MCF 10A (cell line): ENCODE measurements around the gene ST3GAL5. TPM values are rescaled to one million over a fixed set of nuclear protein-coding genes. Genes with fewer than 3 reads are reported as not detected.

Source experiments
- BruUV-seq: library from RNA; stranded (reverse); fragments of 400-500 nt; replicated peaks from 2 replicates; lab custom pipeline; 2021; lab: Mats Ljungman, UMichigan
- CTCF ChIA-PET: fragments of 300-600 bp; sonication (Branson Sonifier 250); formaldehyde crosslinking; extraction: SDS; loops from one replicate; lab custom pipeline; 2021; ENCODE audit warnings: antibody characterized with exemption, inconsistent platforms; lab: Yijun Ruan, JAX
- POLR2A ChIA-PET: fragments of 300-600, 350-650 bp; sonication (Branson Sonifier 250); formaldehyde crosslinking; extraction: SDS; loops from one replicate; lab custom pipeline; 2020; ENCODE audit warnings: antibody characterized with exemption, inconsistent platforms; lab: Yijun Ruan, JAX
- DNase-seq: peaks from one replicate; pipeline ENCODE4 v3.0.0-alpha.2; 2018; ENCODE audit not compliant: unreplicated experiment
- H3K27ac Mint-ChIP-seq: one replicate; pipeline ENCODE4 v1.8.0; 2022; ENCODE audit warnings: mild to moderate bottlenecking, low read depth, mixed read lengths; ENCODE audit not compliant: unreplicated experiment
- H3K27me3 Mint-ChIP-seq: one replicate; pipeline ENCODE4 v1.8.0; 2022; ENCODE audit warnings: mixed read lengths; ENCODE audit not compliant: insufficient read depth, unreplicated experiment
- H3K36me3 Mint-ChIP-seq: one replicate; pipeline ENCODE4 v1.8.0; 2022; ENCODE audit warnings: mild to moderate bottlenecking, moderate library complexity, mixed read lengths; ENCODE audit not compliant: insufficient read depth, unreplicated experiment
- H3K4me1 Mint-ChIP-seq: one replicate; pipeline ENCODE4 v1.8.0; 2022; ENCODE audit warnings: mixed read lengths; ENCODE audit not compliant: insufficient read depth, unreplicated experiment
- H3K4me3 Mint-ChIP-seq: one replicate; pipeline ENCODE4 v1.8.0; 2022; ENCODE audit warnings: mild to moderate bottlenecking, moderate library complexity, mixed read lengths; ENCODE audit not compliant: unreplicated experiment
- H3K9me3 Mint-ChIP-seq: one replicate; pipeline ENCODE4 v1.8.0; 2022; ENCODE audit warnings: mixed read lengths; ENCODE audit not compliant: unreplicated experiment
- CTCF ChIP-seq: fragments of 200-600 bp; IDR thresholded peaks from one replicate; pipeline ENCODE4 v1.8.0; 2022; ENCODE audit warnings: antibody characterized with exemption, mild to moderate bottlenecking; ENCODE audit not compliant: unreplicated experiment
- intact Hi-C: fragments of 100-400 bp; cut with micrococcal nuclease; formaldehyde crosslinking; loops from 2 replicates; pipeline ENCODE4 v1.14.1; 2022
- total RNA-seq: library from RNA; stranded (reverse); gene quantifications from 2 replicates; pipeline ENCODE4 v1.2.3, GENCODE V29; 2022

Gene ST3GAL5
- total RNA-seq, 1 experiment from 2014 or later, result 2.3 TPM

GRCh38 chr2:85854897-85855296, 33.9 kb downstream of the ST3GAL5 start:
- H3K27ac Mint-ChIP-seq, result no peak overlapping the region
- CTCF ChIA-PET, result no interaction called here
- H3K27me3 Mint-ChIP-seq, result no peaks in the 10 kb centered on the region
- intact Hi-C loops, result no loop called here
- H3K4me3 Mint-ChIP-seq, result no peak overlapping the region
- H3K4me1 Mint-ChIP-seq, result no peaks in the 10 kb centered on the region
- no peak for DNase-seq
- no peak for TF ChIP-seq CTCF
- no peaks in the 10 kb centered on the region for H3K9me3 Mint-ChIP-seq
- H3K36me3 Mint-ChIP-seq, result no peaks in the 10 kb centered on the region
- BruUV-seq, result no TSS peak
- POLR2A ChIA-PET, result no interaction called here

DNA sequence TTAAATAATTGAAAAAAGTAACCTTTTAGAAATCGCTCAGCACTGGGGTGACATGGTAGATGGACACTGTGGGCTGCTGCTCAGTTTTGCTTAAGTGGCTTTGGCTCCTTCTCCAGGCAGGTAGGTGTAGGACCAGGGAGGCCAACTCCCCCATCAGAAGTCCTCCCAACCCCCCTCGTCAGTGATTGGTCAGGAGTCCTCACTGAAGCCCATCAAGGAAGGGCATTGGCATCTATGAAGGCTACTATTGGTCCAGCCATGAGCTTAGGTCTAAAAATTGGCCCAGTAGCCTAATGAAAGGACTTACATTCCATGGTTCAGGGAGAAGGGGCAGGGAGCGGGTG, 34.7 kb downstream of the ST3GAL5 start:
- intact Hi-C loops, result no loop called here
- no TSS peak for BruUV-seq
- Mint-ChIP-seq H3K9me3 (no peaks in the 10 kb centered on the region), H3K4me3 (no peak overlapping the region), H3K36me3 (no peaks in the 10 kb centered on the region), H3K4me1 (no peaks in the 10 kb centered on the region), H3K27me3 (no peaks in the 10 kb centered on the region), H3K27ac (no peak overlapping the region)
- ChIA-PET CTCF (no interaction called here), POLR2A (no interaction called here)
- no peak for TF ChIP-seq CTCF
- DNase-seq, result no peak

DNA sequence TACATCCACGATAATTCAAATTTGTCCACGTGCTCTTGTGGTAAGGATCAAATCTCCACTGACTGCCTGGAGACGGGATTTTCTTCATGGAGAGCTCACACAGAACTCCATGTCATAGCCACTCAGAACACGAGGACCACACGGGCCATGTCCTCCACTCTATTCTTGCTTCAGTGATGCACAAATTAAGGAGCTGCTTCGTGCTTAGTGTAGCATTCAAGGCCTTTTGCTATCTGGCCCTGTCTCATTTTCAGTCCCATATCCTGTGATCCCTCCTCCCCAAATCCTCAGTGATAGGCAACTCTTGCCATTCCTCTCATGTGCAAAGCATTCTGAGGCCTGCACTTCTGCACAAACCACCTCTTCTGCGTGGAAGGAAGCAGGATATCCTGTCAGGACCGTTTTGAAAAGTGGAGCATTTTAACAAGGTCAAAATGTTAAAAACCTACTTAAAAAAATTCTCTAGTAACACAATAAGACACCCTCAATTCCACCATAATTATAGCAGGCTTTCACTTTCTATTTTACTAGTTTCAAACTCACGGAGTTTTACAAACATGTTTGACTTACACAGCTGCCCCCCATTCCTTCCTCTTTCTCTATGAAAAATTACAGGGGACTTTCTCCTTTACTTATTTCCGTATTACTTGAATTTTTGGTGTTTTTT, 35.2 kb downstream of the ST3GAL5 start:
- no peak for TF ChIP-seq CTCF
- H3K9me3 Mint-ChIP-seq, result no peaks in the 10 kb centered on the region
- H3K4me3 Mint-ChIP-seq, result no peak overlapping the region
- no TSS peak for BruUV-seq
- intact Hi-C loops, result no loop called here
- POLR2A ChIA-PET, result no interaction called here
- no peaks in the 10 kb centered on the region for H3K36me3 Mint-ChIP-seq
- CTCF ChIA-PET, result interaction anchor here (0.6 kb wide), 1 partner anchor 16 kb away, joined by 3 read pairs; no protein-coding TSS in a partner anchor
- H3K4me1 Mint-ChIP-seq, result no peaks in the 10 kb centered on the region
- DNase-seq, result no peak
- no peaks in the 10 kb centered on the region for H3K27me3 Mint-ChIP-seq
- no peak overlapping the region for H3K27ac Mint-ChIP-seq

- intact Hi-C loops, result no loop called here
- ChIA-PET POLR2A (no interaction called here), CTCF (interaction anchor here (0.6 to 0.8 kb wide), 2 partner anchors 16 to 451 kb away, joined by 3 read pairs; no protein-coding TSS in a partner anchor)
- no peaks in the 10 kb centered on the region for H3K9me3 Mint-ChIP-seq
- H3K27ac Mint-ChIP-seq, result no peak overlapping the region
- TF ChIP-seq CTCF, result no peak
- no peak for DNase-seq
- no peaks in the 10 kb centered on the region for H3K4me1 Mint-ChIP-seq
- BruUV-seq, result no TSS peak
- no peaks in the 10 kb centered on the region for H3K27me3 Mint-ChIP-seq
- no peak overlapping the region for H3K4me3 Mint-ChIP-seq
- H3K36me3 Mint-ChIP-seq, result no peaks in the 10 kb centered on the region
Measured at GRCh38 chr2:85852937-85853498, 35.8 kb downstream of the ST3GAL5 start.
